HFFc6 (cell line): ENCODE data around the gene HIVEP3. TPM values are rescaled to one million over a fixed set of nuclear protein-coding genes. Genes with fewer than 3 reads are reported as not detected.

Source experiments
- DNase-seq: peaks from one replicate; pipeline ENCODE4 v3.0.0-alpha.2; 2018
- H3K27ac Mint-ChIP-seq: 2 replicates; pipeline ENCODE4 v1.8.0; 2020; ENCODE audit warnings: mild to moderate bottlenecking, mixed read lengths
- H3K27me3 Mint-ChIP-seq: 2 replicates; pipeline ENCODE4 v1.8.0; 2021; ENCODE audit warnings: mild to moderate bottlenecking, moderate library complexity, mixed read lengths; ENCODE audit not compliant: insufficient read depth
- H3K36me3 Mint-ChIP-seq: 2 replicates; pipeline ENCODE4 v1.8.0; 2021; ENCODE audit warnings: low read depth, mixed read lengths
- H3K4me1 Mint-ChIP-seq: 2 replicates; pipeline ENCODE4 v1.8.0; 2020; ENCODE audit warnings: low read depth, mixed read lengths
- H3K4me3 Mint-ChIP-seq: 2 replicates; pipeline ENCODE4 v1.8.0; 2020; ENCODE audit warnings: mild to moderate bottlenecking, moderate library complexity, mixed read lengths
- H3K9me3 Mint-ChIP-seq: 2 replicates; pipeline ENCODE4 v1.8.0; 2020; ENCODE audit warnings: mild to moderate bottlenecking, mixed read lengths
- total RNA-seq, 6 experiments: library from RNA; stranded (reverse); fragmentation: NEBNext Ultra II Directional; extraction: Animal tissue kit (Norgen Biotek cat#: 25700); gene quantifications; 2 replicates in 1 of 6; 3 replicates in 5 of 6; pipeline ENCODE4 v1.2.3, GENCODE V29; 2021
- TF ChIP-seq, protein P1 (sequence below): fragments of 200-600 bp; sonication (generic); IDR thresholded peaks from 2 replicates; pipeline ENCODE4 v1.5.0; 2021; ENCODE audit warnings: antibody characterized with exemption, mild to moderate bottlenecking

HIVEP3 gene
- total RNA-seq, 6 experiments from 2014 or later: 7.0 to 9.7 (median 7.9) TPM

DNA sequence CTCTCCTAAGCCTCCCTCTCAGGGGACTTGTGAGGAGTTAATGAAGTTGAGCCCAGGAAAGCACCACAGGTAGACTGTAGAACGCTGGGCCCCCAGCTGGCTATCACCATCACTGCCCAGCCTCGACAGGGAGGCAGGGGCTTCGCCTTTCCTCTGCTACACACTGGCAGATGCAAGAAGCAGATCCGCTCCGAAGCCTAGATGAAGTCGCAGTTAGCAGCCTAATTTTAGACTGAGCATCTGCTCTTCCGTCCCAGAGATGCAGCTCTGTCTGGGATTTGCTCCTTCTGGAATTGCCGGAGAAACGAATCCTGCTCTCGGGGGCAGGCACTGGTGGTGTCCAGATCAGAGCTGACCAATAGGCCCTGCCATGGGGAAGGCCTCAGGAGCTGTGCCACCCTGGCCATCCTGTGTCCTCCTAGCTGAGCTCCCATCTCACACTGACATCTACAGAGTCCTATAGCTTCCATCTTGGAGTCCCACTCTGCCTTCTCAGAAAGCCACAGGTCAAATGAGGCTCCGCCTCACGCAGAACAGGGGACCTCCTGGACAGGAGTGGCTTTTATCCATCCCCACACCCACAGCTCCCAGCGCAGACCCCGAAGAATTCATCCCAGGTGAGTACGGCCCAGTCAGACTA is 247.5 kb downstream of the HIVEP3 start:
- peak overlapping the region; percentile 90 for H3K27ac Mint-ChIP-seq
- no peaks in the 10 kb centered on the region for H3K36me3 Mint-ChIP-seq
- peaks cover 84% of the 10 kb centered on the region for H3K4me1 Mint-ChIP-seq
- H3K9me3 Mint-ChIP-seq: no peaks in the 10 kb centered on the region
- TF ChIP-seq, protein P1, sequence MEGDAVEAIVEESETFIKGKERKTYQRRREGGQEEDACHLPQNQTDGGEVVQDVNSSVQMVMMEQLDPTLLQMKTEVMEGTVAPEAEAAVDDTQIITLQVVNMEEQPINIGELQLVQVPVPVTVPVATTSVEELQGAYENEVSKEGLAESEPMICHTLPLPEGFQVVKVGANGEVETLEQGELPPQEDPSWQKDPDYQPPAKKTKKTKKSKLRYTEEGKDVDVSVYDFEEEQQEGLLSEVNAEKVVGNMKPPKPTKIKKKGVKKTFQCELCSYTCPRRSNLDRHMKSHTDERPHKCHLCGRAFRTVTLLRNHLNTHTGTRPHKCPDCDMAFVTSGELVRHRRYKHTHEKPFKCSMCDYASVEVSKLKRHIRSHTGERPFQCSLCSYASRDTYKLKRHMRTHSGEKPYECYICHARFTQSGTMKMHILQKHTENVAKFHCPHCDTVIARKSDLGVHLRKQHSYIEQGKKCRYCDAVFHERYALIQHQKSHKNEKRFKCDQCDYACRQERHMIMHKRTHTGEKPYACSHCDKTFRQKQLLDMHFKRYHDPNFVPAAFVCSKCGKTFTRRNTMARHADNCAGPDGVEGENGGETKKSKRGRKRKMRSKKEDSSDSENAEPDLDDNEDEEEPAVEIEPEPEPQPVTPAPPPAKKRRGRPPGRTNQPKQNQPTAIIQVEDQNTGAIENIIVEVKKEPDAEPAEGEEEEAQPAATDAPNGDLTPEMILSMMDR: no peak
- no peak overlapping the region for H3K4me3 Mint-ChIP-seq
- peaks cover 3% of the 10 kb centered on the region for H3K27me3 Mint-ChIP-seq
- DNase-seq: no peak

GRCh38 chr1:41670217-41670957 is 248.3 kb downstream of the HIVEP3 start:
- TF ChIP-seq, protein P1: no peak
- Mint-ChIP-seq H3K27ac (peak overlapping the region; percentile 90), H3K9me3 (no peaks in the 10 kb centered on the region), H3K4me1 (peaks cover 91% of the 10 kb centered on the region), H3K4me3 (peak overlapping the region; percentile 24), H3K36me3 (no peaks in the 10 kb centered on the region), H3K27me3 (peaks cover 3% of the 10 kb centered on the region)
- peak; percentile 78 for DNase-seq

DNA sequence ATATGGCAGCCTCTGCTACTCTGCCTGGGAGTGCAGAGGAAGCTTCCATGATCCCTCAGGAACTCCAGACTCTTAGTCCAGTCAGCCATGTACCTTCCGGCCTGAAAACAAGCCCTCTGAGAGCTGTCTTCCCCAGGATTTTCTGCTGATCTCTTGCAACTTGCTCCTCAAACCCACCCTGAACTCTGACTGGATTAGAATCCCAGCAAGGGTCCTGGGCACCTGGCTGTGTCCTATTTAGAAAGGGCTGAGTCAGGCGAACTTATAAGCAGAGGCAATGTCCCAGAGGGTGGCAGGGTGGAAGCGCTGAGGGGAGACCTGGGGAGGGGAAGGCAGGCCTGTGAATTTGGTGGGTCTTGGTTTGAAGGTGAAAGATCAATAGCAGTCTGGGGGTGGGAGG is 249.8 kb downstream of the HIVEP3 start:
- Mint-ChIP-seq H3K4me3 (no peak overlapping the region), H3K27ac (no peak overlapping the region), H3K9me3 (no peaks in the 10 kb centered on the region), H3K4me1 (peaks cover 95% of the 10 kb centered on the region), H3K27me3 (peaks cover 1% of the 10 kb centered on the region; the same call in 1 of the 2 replicates), H3K36me3 (no peaks in the 10 kb centered on the region)
- no peak for DNase-seq
- TF ChIP-seq, protein P1: no peak

GRCh38 chr1:41668054-41668660 is 250.6 kb downstream of the HIVEP3 start:
- Mint-ChIP-seq H3K27me3 (peaks cover 1% of the 10 kb centered on the region; the same call in 1 of the 2 replicates), H3K36me3 (no peaks in the 10 kb centered on the region), H3K27ac (no peak overlapping the region; the same call in 1 of the 2 replicates), H3K4me3 (no peak overlapping the region), H3K9me3 (no peaks in the 10 kb centered on the region), H3K4me1 (peaks cover 94% of the 10 kb centered on the region)
- DNase-seq: no peak
- TF ChIP-seq, protein P1: no peak

GRCh38 chr1:41666981-41667631 is 251.6 kb downstream of the HIVEP3 start:
- Mint-ChIP-seq H3K27me3 (peaks cover 1% of the 10 kb centered on the region; the same call in 1 of the 2 replicates), H3K27ac (no peak overlapping the region), H3K9me3 (no peaks in the 10 kb centered on the region), H3K4me1 (peaks cover 87% of the 10 kb centered on the region), H3K36me3 (no peaks in the 10 kb centered on the region), H3K4me3 (no peak overlapping the region; the same call in 1 of the 2 replicates)
- DNase-seq: no peak
- TF ChIP-seq, protein P1: no peak
